Measurements from ENCODE around the gene ALDH5A1. TPM values are rescaled to one million over a fixed set of nuclear protein-coding genes. Genes with fewer than 3 reads are reported as not detected.

ALDH5A1 gene
- total and polyA plus RNA-seq, 2 of the 13 experiments (the other 11 are each of a cell fraction or from before 2014, with no cell fraction given): 12.8 to 32.5 TPM

DNA sequence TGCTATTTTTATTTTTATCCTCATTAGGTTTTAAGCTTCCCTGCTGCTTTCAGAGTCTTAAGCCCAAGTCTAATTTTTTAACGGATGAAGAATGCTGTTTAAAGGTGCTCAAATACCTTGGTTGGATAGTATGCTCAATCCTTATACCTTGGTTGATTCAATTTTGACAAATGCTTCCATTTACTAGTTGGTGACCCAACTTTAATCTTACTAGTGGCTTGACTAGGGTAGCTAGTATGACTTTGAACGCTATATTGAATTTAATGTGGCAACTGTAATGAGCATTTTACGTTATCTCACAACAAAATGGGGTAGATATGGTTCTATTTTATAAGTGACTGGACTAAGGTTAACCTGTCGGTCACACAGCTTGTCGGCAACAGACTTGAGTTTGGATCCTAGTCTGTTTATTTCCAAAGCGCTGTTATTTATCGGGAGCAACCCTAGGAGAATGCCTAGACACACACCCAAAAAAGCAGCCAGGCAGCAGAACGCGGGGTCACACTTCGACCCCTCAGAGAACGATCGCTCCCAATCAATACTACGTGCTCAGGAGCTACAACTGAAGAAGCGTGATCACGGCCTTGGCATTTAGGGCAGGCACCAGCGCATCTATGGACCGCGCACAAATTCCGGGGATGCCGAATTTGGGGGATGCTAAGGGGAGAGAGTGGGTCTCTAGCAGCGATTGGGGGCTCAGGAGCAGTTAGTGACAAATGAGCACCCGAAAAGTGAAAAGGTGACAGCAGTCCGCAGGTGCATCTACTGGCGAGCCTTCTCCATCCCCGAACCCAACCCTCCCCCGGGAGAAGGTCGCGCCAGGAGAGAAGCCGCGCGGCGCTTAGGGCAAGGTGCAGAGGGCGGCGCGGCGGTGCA is 586 bp upstream of the ALDH5A1 start (continued):
- no peak for TF ChIP-seq ZNF747 (CRISPR knock-in tag; IDR thresholded peaks at IDR 0.05; ENCODE audit: borderline replicate concordance)
- TF ChIP-seq HMG20B (CRISPR knock-in tag; conservative IDR thresholded peaks at IDR 0.05): peak; percentile 28; the same call in 1 of the 2 replicates
- TF ChIP-seq KAT8 (CRISPR knock-in tag; IDR thresholded peaks at IDR 0.05): no peak; the same call in 1 of the 2 replicates
- TF ChIP-seq RAD51 (IDR thresholded peaks at IDR 0.05; ENCODE audit: borderline replicate concordance): no peak
- 0 out of 2 replicates have a peak, but pooled peaks have one; percentile 53 for TF ChIP-seq MXD4 (CRISPR knock-in tag; IDR thresholded peaks at IDR 0.05)
- TF ChIP-seq, protein P1, sequence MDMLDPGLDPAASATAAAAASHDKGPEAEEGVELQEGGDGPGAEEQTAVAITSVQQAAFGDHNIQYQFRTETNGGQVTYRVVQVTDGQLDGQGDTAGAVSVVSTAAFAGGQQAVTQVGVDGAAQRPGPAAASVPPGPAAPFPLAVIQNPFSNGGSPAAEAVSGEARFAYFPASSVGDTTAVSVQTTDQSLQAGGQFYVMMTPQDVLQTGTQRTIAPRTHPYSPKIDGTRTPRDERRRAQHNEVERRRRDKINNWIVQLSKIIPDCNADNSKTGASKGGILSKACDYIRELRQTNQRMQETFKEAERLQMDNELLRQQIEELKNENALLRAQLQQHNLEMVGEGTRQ (IDR thresholded peaks at IDR 0.05; ENCODE audit: low read depth, low read length): no peak
- TF ChIP-seq, protein P1 (CRISPR knock-in tag; IDR thresholded peaks at IDR 0.05; ENCODE audit: borderline replicate concordance): no peak
- TF ChIP-seq, protein P2, sequence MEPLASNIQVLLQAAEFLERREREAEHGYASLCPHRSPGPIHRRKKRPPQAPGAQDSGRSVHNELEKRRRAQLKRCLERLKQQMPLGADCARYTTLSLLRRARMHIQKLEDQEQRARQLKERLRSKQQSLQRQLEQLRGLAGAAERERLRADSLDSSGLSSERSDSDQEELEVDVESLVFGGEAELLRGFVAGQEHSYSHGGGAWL (CRISPR knock-in tag; IDR thresholded peaks at IDR 0.05): no peak
- TF ChIP-seq, protein P3, sequence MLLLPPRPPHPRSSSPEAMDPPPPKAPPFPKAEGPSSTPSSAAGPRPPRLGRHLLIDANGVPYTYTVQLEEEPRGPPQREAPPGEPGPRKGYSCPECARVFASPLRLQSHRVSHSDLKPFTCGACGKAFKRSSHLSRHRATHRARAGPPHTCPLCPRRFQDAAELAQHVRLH (CRISPR knock-in tag; IDR thresholded peaks at IDR 0.05; ENCODE audit: borderline replicate concordance, low read depth): no peak
- TF ChIP-seq CBX5 (CRISPR knock-in tag; IDR thresholded peaks at IDR 0.05; ENCODE audit: borderline replicate concordance): peak; percentile 18; the same call in 1 of the 2 replicates
- TF ChIP-seq, protein P4, sequence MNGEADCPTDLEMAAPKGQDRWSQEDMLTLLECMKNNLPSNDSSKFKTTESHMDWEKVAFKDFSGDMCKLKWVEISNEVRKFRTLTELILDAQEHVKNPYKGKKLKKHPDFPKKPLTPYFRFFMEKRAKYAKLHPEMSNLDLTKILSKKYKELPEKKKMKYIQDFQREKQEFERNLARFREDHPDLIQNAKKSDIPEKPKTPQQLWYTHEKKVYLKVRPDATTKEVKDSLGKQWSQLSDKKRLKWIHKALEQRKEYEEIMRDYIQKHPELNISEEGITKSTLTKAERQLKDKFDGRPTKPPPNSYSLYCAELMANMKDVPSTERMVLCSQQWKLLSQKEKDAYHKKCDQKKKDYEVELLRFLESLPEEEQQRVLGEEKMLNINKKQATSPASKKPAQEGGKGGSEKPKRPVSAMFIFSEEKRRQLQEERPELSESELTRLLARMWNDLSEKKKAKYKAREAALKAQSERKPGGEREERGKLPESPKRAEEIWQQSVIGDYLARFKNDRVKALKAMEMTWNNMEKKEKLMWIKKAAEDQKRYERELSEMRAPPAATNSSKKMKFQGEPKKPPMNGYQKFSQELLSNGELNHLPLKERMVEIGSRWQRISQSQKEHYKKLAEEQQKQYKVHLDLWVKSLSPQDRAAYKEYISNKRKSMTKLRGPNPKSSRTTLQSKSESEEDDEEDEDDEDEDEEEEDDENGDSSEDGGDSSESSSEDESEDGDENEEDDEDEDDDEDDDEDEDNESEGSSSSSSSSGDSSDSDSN (CRISPR knock-in tag; IDR thresholded peaks at IDR 0.05): no peak
- 0 out of 2 replicates have a peak, but pooled peaks have one; percentile 39 for TF ChIP-seq ZNF550 (CRISPR knock-in tag; IDR thresholded peaks at IDR 0.05; ENCODE audit: borderline replicate concordance)
- peak; percentile 46 for TF ChIP-seq JARID2 (CRISPR knock-in tag; IDR thresholded peaks at IDR 0.05; ENCODE audit: insufficient replicate concordance)
- TF ChIP-seq SRSF1 (optimal IDR thresholded peaks at IDR 0.05; ENCODE audit: low read depth, low read length): peak; percentile 14
- TF ChIP-seq RCOR2 (CRISPR knock-in tag; IDR thresholded peaks at IDR 0.05): no peak
- TF ChIP-seq, protein P5, sequence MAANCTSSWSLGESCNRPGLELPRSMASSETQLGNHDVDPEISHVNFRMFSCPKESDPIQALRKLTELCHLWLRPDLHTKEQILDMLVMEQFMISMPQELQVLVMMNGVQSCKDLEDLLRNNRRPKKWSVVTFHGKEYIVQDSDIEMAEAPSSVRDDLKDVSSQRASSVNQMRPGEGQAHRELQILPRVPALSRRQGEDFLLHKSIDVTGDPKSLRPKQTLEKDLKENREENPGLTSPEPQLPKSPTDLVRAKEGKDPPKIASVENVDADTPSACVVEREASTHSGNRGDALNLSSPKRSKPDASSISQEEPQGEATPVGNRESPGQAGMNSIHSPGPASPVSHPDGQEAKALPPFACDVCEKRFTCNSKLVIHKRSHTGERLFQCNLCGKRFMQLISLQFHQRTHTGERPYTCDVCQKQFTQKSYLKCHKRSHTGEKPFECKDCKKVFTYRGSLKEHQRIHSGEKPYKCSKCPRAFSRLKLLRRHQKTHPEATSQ (CRISPR knock-in tag; IDR thresholded peaks at IDR 0.05; ENCODE audit: borderline replicate concordance): no peak
- TF ChIP-seq, protein P6, sequence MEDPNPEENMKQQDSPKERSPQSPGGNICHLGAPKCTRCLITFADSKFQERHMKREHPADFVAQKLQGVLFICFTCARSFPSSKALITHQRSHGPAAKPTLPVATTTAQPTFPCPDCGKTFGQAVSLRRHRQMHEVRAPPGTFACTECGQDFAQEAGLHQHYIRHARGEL (CRISPR knock-in tag; IDR thresholded peaks at IDR 0.05): peak; percentile 52; the same call in 1 of the 2 replicates
- TF ChIP-seq CAMTA2 (CRISPR knock-in tag; IDR thresholded peaks at IDR 0.05; ENCODE audit: borderline replicate concordance): 0 out of 2 replicates have a peak, but pooled peaks have one; percentile 46
- TF ChIP-seq ZNF124 (CRISPR knock-in tag; IDR thresholded peaks at IDR 0.05): no peak
- TF ChIP-seq NR2C2 (CRISPR knock-in tag; IDR thresholded peaks at IDR 0.05; ENCODE audit: borderline replicate concordance): no peak
- no peak for TF ChIP-seq ATRX (CRISPR knock-in tag; IDR thresholded peaks at IDR 0.05; ENCODE audit: borderline replicate concordance)

Measured in HepG2 (cell line).